Esophagus muscularis mucosa (tissue), 3 donors: Measurements from ENCODE around the gene ITPRID1.

ENCODE experiments used
- POLR2A ChIP-seq: fragments of 450-650 bp; IDR thresholded peaks from one replicate; pipeline ENCODE4 v1.6.1; 2017; ENCODE audit warnings: antibody characterized with exemption, moderate library complexity, mild to moderate bottlenecking, low read depth
- POLR2AphosphoS5 ChIP-seq, 2 donors: sonication (generic); formaldehyde crosslinking; IDR thresholded peaks; one replicate each; pipeline ENCODE4 v1.6.1; 2017; ENCODE audit warnings: antibody characterized with exemption in 2 of 2
- TF ChIP-seq, protein P1 (sequence below), 3 experiments: fragments of 200-600 bp in 2 of 3; fragments of 450-650 bp in 1 of 3; sonication (generic) in 2 of 3; IDR thresholded peaks; one replicate each; pipeline ENCODE4 v1.5.1; 2017 to 2019; ENCODE audit warnings: antibody characterized with exemption in 3 of 3, mild to moderate bottlenecking in 2 of 3, moderate library complexity in 1 of 3

DNA sequence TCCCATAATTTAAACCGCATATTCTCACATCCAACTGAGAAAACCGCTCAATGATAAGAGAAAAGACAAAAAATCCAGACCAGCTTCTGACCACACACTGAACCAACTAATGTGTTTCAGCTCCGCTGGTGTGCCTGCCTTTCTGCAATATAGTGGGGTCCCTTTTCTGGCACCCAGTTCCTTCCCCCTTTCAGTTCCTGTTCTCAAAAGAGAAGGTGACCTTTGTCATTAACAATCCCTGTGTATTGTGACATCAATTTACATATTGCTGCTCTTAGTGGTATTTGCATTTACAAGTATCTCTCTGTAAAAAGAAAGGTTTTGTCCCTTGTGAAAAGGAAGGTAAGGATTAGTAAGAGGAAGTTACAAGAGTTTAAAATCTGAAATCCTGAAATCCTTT is 174.5 kb downstream of the ITPRID1 start:
- TF ChIP-seq POLR2A (no peak), POLR2AphosphoS5 (IDR thresholded peaks at IDR 0.05) (no peak)
- TF ChIP-seq, protein P1, sequence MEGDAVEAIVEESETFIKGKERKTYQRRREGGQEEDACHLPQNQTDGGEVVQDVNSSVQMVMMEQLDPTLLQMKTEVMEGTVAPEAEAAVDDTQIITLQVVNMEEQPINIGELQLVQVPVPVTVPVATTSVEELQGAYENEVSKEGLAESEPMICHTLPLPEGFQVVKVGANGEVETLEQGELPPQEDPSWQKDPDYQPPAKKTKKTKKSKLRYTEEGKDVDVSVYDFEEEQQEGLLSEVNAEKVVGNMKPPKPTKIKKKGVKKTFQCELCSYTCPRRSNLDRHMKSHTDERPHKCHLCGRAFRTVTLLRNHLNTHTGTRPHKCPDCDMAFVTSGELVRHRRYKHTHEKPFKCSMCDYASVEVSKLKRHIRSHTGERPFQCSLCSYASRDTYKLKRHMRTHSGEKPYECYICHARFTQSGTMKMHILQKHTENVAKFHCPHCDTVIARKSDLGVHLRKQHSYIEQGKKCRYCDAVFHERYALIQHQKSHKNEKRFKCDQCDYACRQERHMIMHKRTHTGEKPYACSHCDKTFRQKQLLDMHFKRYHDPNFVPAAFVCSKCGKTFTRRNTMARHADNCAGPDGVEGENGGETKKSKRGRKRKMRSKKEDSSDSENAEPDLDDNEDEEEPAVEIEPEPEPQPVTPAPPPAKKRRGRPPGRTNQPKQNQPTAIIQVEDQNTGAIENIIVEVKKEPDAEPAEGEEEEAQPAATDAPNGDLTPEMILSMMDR (IDR thresholded peaks at IDR 0.05), result no peak
